ENCODE measurements around the gene PLCG2.

- TF ChIP-seq CTCF (IDR thresholded peaks at IDR 0.05; ENCODE audit: insufficient read depth, low read length) (no peak), POLR2AphosphoS5 (IDR thresholded peaks at IDR 0.05; ENCODE audit: low read depth) (no peak), REST (IDR thresholded peaks at IDR 0.05; ENCODE audit: insufficient replicate concordance, low read depth) (no peak), GABPA (IDR thresholded peaks at IDR 0.05; ENCODE audit: low read depth) (no peak), SPI1 (IDR thresholded peaks at IDR 0.05; ENCODE audit: borderline replicate concordance, low read depth) (no peak)
Measured at GRCh38 chr16:81748476-81749198, 30.5 kb upstream of the PLCG2 start.
